Measurements from ENCODE around the gene ADSS2.

ADSS2 gene

DNA sequence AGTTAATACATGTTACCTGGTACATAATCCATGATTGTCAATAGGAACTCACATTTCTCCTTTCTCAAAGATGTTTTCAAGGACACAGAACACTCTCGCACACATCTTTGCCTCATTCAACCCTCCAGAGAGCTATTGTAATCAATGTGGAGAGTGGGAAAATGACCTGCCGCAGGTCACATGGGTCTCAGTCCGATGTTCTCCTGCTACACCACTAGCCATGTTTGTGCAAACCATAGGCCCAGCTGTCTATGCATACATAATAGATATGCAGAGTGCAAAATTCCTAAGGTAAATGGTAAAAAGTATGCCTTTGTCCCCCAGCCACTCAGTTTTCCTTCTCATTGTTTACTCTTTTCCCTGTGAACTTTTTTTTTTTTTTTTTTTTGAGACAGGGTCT lies 89.2 kb downstream of the ADSS2 start:
- DNase-seq, result no peak

- no peak for DNase-seq
These were observed 89.8 kb downstream of the ADSS2 start for GRCh38 chr1:244361764-244362473.

Data from KG1 (cell line).